8988T (cell line): Measurements from ENCODE around the gene STK32B.
"Not testable (repeated sequence)": the region's sequence is repeated elsewhere in the genome, so short reads cannot be mapped to it uniquely, and the experiment has no call there.

Source experiments
- DNase-seq: peaks from one replicate; pipeline ENCODE4 v3.0.0; 2011

STK32B gene

DNA sequence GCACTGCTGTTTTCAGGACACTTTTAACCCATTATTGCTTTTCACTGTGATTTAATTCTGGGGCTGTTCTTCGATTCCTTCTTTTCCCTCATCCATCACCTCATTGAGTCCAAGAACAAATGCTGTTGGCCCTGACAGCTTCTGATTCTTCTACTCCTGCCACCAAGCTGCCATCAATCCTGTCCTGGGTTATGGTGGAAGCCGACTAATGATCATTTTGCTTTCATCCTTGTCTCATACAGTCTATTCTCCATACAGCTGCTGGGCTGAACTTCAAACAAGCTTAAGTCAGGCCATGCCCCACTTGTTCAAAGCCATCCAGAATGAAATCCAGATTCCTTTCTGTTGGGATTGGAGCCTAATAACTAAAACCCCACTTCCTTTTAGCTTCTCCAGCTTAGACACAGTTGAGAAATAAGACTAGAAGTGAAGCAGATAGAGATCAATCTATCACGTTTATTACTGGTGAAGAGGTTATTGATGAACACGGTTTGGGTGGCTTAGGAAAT lies 161.9 kb downstream of the STK32B start:
- no peak for DNase-seq

DNA sequence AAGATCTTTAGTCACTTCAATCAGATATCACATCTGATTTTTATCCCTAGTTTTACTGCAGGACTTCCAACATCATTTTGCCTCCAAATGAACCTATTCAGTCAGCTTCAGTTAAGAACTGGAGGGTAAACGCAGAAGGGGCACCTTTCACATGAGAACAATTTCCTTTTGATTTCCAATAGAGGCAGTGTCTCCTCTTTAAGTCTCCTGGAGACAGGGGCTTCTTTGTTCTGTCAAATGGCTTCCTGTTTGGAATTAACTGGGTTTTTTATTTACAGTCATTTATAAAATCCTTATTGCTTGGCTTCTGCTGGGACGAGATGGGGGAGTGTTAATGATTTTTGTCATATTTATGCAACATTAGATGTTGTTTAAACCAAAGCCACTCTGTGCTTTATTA lies 164.0 kb downstream of the STK32B start:
- no peak for DNase-seq

GRCh38 chr4:5217421-5217820 lies 166.1 kb downstream of the STK32B start:
- DNase-seq: no peak

DNA sequence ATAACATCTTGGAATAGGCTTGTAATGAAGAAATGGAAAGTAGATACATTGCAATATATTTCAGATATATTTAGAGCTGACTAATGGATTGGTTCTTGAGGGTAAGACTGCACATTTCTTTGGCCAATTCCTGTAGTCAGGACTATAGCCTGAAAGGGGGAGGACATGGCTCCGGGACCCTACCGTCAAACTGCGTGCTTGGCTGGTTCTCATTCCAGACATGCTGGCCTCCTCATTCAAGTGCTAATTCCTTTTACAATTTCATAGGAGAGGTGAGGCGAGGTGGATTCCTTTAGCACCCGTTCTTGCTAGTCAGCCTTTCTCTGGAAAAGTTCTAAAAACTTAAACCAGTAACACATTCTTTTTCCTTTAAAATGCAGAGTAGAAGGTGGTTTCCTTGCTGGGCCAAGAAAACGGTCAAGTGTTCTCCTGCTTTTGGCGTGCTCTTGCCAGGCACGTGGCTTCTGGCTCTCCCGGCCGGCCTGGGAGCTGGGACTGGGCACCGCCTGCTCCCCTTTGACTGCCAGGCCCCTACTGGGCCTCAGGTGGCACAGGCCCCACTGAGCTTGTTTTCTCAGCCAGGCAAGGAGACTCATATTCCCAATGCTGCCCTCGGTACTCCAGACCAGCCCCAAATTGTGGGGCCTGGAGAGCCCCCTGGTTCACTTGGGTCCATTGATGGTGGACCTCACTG lies 167.2 kb downstream of the STK32B start:
- DNase-seq: no peak

GRCh38 chr4:5220028-5220427 lies 168.7 kb downstream of the STK32B start:
- no peak for DNase-seq

- DNase-seq: no peak
These were observed 170.8 kb downstream of the STK32B start for GRCh38 chr4:5222047-5222446.

- no peak for DNase-seq
These were observed 171.7 kb downstream of the STK32B start for GRCh38 chr4:5222951-5223350.

- no peak for DNase-seq
These were observed 173.1 kb downstream of the STK32B start for GRCh38 chr4:5224340-5224739.

DNA sequence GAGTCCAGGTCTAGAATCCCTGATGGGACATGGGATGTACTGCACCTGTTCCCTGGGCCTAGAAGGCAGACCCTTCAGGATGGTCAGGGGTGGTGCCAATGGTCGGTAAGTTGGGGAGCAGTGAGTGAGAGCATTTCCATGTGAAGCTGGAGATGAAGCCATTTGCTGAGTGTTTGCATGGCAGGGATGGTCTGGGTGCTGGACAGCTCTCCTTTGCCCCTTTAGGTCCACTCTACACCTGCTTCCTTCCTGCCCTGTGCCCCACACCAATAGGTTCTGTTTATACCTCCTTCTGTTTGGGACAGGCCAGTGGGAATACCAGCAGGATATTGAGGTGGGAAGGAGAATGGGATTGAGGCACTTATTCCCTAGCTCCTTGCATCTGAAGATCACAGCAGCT lies 181.3 kb downstream of the STK32B start:
- no peak for DNase-seq

GRCh38 chr4:5237086-5237660 lies 185.9 kb downstream of the STK32B start:
- no peak for DNase-seq

- DNase-seq: no peak
These were observed 186.9 kb downstream of the STK32B start for GRCh38 chr4:5238173-5238572.

DNA sequence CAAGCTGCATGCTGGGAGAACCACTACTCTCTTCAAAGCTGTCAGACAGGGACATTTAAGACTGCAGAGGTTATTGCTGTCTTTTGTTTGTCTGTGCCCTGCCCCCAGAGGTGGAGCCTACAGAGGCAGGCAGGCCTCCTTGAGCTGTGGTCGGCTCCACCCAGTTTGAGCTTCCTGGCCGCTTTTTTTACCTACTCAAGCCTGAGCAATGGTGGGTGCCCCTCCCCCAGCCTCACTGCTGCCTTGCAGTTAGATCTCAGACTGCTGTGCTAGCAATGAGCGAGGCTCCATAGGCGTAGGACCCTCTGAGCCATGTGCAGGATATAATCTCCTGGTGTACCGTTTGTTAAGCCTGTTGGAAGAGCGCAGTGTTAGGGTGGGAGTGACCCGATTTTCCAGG lies 195.8 kb downstream of the STK32B start:
- not testable (repeated sequence) for DNase-seq

DNA sequence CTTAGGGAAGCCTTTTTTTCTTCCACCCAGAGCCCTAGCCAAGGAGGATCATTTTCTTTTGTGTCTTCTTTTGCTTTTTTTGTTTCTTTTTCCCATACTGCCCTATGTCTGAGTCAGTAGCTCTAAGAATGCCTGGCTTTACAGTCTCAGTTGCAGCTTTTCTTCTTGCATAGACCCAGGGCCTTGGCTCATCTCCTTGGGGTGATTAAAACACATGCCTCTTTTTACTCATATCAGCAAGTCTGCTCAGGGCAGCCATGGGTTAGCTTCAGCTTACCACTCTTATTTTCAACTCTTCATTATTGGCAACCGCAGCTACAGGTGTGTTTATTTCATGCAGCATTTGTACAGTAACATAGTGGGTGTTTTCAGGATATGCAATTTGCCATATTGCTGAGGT lies 196.5 kb downstream of the STK32B start:
- DNase-seq: no peak

- DNase-seq: no peak
These were observed 198.4 kb downstream of the STK32B start for GRCh38 chr4:5249727-5250126.

GRCh38 chr4:5250536-5250935 lies 199.3 kb downstream of the STK32B start:
- DNase-seq: not testable (repeated sequence)

DNA sequence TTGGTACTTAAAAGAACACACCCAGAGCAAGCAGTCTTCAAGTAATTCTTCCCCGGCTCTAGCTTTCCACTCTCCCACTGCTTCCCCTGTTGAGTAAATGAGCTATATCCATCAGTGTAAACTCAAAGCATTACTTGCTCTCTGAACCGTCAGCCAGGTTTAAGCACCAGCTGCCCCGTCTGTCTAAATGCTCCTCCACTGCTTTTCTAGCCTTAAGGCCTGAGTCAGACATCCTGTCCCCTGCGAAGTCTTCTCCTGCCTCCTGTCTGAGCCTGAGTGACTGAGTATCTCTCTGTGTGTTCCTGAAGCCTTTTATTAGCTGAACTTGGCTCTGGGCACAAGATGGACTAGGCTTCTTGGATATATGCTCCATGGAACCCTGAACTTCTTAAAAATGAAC lies 205.1 kb downstream of the STK32B start:
- DNase-seq: no peak

DNA sequence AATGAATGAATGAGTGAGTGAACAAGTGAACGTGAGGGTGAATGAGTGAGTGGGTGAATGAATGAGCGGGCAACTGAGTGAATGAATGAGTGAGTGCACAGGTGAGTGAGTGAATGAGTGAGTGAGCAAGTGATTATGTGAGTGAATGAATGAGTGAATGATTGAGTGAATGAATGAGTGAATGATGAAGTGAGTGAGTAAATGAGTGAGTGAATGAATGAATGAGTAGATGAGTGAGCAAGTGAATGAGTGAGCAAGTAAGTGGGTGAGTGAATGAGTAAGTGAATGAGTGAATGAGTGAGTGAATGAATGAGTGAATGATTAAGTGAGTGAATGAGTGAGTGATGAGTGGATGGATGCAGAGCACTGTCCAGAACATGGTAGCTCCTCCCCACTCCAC lies 205.8 kb downstream of the STK32B start:
- no peak for DNase-seq

DNA sequence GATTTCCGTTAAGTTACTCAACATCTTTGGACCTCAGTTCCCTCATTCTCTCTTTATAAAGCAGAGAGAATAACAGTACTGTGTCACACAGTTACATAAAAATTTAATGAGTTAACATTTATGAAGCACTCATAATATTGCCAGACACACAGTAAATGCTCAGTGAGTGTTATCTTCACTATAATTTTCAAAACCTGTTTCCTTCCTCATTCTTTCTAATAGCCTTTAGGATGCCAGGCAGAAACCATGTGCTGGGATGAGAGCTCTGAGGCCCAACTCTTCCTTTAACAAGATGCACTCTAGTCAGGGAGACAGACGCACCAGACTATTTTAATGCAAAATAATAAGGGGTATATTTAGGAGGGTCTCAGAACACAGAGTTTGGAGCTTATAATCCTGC lies 208.2 kb downstream of the STK32B start:
- DNase-seq: no peak

GRCh38 chr4:5260121-5260520 lies 208.8 kb downstream of the STK32B start:
- no peak for DNase-seq

GRCh38 chr4:5261866-5262265 lies 210.6 kb downstream of the STK32B start:
- no peak for DNase-seq

GRCh38 chr4:5266991-5267390 lies 215.7 kb downstream of the STK32B start:
- no peak for DNase-seq

- no peak for DNase-seq
These were observed 216.1 kb downstream of the STK32B start for GRCh38 chr4:5267408-5267807.

- no peak for DNase-seq
These were observed 225.3 kb downstream of the STK32B start for GRCh38 chr4:5276475-5277075.

DNA sequence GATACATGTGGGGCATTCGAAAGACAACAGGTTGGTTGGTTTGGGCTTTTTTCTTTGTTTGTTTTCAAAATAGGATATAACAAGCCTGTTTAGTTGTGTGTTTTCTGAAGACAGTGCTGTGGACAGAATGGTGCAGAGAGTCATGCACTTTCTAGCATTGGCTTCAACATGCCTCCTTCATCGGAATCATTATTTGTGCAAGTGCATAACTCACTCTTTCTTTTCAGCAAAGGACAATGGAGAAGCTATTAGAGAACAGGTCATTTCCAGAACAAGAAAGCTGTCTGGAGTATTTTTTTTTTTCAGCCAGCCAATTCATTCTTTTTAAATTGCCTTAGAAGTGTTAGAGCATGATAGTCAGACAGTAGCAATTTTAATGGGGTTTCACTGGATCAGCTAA lies 225.8 kb downstream of the STK32B start:
- no peak for DNase-seq

DNA sequence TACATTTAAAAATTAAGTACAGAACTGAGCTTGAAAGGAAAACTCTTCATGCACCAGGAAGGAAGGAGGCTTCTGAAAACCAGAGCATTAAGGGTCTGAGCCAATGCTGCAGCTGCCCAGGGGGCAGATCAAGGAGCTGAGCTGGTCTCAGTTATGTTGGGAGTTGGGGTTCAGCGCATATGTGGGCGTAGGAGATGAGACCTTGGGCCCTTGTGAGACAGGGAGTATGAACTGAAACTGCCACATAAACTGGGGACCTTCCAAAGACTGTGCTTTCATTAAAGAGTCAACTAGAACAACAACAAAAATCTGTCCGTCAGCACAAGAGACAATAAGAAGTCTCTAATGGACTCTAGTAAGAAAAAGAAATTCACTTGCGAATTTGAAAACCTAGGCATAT lies 226.9 kb downstream of the STK32B start:
- DNase-seq: no peak
